HG03439 (cell line): Measurements from ENCODE around the gene LNPK.
"Not testable (repeated sequence)": the region's sequence is repeated elsewhere in the genome, so short reads cannot be mapped to it uniquely, and the experiment has no call there.

Source experiments
- ATAC-seq: cut with Tn5 transposase; IDR thresholded peaks from one replicate; pipeline ENCODE4 v1.9.1; 2021; ENCODE audit warnings: mild to moderate bottlenecking, moderate library complexity; ENCODE audit not compliant: unreplicated experiment

Gene LNPK

GRCh38 chr2:176001916-176002687, at the start of gene LNPK:
Gene LNPK, minus strand, starts transcription at chr2:176002267. Its CDS starts 6,683 bp downstream, at chr2:175995584.
- ATAC-seq: peak; percentile 91

DNA sequence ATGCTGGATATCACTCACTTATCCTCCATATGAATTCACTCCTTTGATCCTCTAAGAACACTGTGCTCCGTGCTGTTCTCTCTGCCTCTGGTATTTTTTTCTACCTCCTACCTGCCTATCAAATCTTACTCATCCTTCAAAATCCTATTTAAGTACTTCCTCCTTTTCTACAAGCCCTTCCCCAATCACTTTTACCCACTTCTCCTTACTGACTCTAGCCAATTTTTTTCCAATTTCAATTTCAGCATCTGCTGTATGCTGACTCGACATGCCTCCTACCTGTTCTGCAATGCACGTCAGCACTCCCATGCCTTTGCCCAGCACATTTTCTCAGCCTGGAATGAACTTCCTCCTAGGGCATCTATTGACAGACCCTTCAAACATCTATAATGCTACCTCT, 37.3 kb upstream of the LNPK start:
- ATAC-seq: no peak

- ATAC-seq: no peak
Observed at GRCh38 chr2:176038694-176039093, 36.6 kb upstream of the LNPK start.

GRCh38 chr2:176035013-176035691, 33.1 kb upstream of the LNPK start:
- ATAC-seq: no peak

- ATAC-seq: no peak
Observed at GRCh38 chr2:176027806-176028205, 25.7 kb upstream of the LNPK start.

GRCh38 chr2:176025932-176026331, 23.9 kb upstream of the LNPK start:
- no peak for ATAC-seq

- ATAC-seq: no peak
Observed at GRCh38 chr2:176024083-176024482, 22.0 kb upstream of the LNPK start.

DNA sequence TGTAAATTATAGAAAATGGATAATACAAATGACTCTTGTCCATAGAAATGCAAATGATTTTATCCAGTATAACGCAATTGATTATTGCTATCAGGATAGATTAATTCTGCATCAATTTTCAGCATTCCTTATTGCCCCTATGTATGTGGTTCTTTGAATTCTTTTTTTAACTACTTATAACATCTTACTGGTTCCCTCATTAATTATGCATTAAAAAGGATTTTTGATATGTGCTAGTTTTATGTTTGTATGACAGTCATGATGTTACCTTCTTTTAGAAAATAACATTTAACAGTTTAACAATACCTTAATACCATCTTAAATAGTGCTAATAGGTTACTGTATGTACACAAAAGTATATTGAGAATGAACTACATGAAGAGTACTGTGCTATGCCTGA, 20.0 kb upstream of the LNPK start:
- ATAC-seq: no peak

DNA sequence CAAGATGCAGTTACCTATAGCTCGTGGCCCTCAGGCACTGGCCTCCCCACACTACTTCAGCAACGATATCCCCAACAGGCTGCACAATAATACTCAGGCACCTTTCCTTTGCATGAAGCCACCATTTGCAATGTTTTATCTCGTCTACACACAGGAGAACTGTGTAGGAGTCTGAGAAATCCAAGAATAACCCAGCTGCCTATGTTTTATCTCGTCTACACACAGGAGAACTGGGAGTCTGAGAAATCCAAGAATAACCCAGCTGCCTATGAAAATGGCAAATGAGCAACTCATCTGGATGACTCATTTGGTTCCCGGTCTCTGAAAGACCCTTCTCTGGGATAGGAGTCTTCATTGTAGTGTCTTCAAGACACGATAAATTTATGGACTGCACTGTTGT, 18.3 kb upstream of the LNPK start:
- no peak for ATAC-seq

- ATAC-seq: no peak
Observed at GRCh38 chr2:176018708-176019107, 16.6 kb upstream of the LNPK start.

GRCh38 chr2:176009445-176009844, 7.4 kb upstream of the LNPK start:
- ATAC-seq: no peak

DNA sequence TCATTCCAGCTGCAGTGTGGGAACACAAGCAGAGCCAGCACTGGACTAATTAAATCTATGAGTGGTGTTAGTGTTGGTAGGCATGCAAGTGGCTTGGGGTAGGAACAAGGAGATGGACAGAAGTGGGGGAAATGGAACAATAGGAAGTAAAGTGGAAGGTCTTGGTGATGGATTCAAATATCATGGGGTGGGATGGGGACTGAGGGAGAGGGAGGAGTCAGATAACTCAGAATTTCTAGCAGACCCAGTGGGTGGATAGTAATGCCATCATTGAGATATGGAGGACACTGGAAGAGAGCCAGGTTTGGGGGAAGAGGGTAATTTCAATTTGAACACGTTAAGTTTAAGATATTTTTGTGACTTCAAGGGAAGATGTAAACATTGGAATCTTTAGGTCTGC, 2.9 kb upstream of the LNPK start:
- no peak for ATAC-seq

DNA sequence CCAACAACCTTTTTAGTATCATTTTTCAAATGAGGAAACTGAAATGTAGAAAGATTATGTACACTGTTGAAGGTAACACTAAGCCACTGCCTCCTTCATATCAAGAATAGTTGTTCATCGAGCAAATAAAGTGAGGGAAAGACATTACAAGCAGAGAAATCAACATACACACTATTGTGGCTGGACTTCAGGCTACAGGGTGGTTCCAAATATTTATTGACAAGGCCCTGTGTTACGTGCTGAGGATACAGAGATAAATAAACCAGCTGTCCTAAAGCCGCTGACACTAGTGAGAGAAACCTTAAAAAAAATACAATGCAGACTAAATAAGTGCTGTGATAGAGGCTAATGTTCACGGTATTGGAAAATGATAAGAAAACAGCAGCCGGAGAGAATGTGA, 1.9 kb upstream of the LNPK start:
- no peak for ATAC-seq

- no peak for ATAC-seq
Observed at GRCh38 chr2:176002688-176003210, 682 bp upstream of the LNPK start.

DNA sequence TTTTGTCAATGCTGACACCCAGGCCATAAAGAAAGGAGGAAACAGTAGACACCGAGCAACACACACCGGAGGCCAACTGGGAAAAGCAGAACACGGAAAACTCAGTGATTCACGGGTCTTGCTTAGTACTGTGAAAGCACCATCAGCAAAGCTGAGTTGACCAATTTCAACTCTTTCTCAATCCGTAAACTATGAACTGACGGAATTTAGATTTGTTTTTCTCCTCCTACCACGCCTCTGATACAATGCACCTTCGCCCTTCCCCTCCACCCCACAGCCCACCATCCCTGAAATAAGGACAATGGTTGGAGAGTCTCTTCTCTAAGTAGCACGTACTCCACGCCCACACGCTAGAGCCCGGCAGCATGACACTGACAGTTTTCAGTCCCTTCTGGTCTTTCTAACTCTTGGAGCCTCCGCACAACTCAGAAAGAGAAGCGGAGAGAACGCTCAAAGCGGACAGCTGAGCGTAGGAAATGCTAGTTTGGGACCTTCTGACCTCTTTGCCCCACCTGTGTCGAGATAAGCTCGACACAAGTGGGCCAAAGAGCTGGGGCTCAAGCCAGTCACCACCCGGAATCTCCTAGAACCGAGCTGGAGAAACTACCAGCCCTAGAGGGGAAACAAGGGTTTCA, 669 bp downstream of the LNPK start:
- peak; percentile 55 for ATAC-seq

DNA sequence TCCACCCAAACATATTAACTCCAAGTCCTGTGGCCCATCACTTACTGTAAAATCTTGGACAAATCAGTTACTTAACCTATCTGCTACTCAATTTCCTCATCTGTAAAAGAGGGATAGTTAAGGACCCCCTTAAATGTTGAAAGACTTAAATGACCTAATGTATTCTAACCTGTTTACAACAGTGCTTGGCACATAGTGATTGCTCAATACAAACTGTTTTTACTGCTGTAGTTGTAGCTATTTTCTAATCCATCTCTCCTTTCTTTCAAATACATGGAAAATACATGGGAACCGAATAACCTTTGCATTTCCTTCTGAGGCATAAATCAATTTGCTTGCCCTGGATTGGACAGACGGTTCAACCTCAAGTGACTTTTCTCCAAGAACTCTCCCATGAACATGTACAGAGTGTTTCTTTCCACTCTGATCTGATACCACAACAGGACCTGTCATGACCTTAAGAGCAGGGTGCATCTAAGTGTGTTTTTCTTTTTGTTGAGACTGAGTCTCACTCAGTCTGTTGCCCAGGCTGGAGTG, 2.7 kb downstream of the LNPK start:
- no peak for ATAC-seq

DNA sequence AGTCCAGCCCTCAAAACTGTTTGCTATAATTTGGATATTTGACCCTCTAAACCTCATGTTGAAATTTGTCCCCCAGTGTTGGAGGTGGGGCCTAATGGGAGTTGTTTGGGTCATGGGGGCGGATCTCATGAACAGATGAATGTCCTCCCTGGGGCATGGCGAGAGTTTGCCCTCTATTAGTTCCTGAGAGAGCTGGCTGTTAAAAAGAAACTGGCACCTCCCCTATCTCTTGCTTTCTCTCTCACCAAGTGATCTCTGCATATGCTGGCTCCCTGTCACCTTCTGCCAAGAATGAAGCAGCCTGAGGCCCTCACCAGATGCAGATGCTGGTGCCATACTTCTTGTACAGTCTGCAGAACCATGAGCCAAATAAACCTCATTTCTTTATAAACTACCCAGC, 12.0 kb downstream of the LNPK start:
- ATAC-seq: no peak

GRCh38 chr2:175987126-175987525, 14.9 kb downstream of the LNPK start:
- not testable (repeated sequence) for ATAC-seq

DNA sequence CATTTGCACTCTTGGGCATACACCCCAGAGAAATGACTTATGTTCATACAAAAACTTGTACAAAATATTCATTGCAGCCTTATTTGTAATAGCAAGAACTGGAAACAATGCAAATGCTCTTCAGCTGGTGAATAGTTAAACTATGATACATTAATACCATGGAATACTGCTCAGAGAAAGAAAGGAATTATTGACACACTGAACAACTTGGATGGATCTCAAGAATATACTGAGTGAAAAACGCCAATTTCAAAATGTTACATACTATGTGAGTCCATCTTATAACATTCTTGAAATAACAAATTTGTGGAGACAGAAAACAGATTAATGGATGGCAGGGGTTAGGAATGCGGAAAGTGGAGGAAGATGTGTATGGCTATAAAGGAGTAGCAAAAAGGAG, 17.2 kb downstream of the LNPK start:
- ATAC-seq: no peak

DNA sequence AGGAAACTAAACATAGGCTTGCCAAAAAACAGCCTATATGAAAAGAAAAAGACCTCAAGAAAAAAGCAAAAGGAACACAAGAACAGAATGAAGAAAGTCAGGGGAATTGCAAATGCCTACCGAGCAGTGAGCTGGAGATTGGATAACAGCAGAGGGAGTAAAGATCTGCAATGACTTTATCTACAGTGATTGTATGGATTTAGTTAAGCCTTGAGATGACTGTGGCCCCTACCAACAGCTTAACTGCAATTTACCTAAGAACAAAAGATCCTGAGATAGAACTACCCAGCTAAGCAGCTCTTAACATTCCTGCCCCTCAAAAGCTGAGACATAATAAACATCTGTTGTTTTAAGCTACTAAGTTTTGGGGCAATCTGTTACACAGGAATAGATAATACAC, 20.5 kb downstream of the LNPK start:
- ATAC-seq: no peak

GRCh38 chr2:175976391-175977157, 25.5 kb downstream of the LNPK start:
- ATAC-seq: no peak
